Vagina (tissue), 2 donors: ENCODE data around the gene MED16. TPM values are rescaled to one million over a fixed set of nuclear protein-coding genes. Genes with fewer than 3 reads are reported as not detected.

Source experiments
- DNase-seq, 2 donors: peaks; one replicate each; pipeline ENCODE4 v3.0.0-alpha.2; 2017; ENCODE audit errors: extremely low spot score in 2 of 2
- H3K27ac ChIP-seq: fragments of 200-600 bp; sonication (generic); one replicate; pipeline ENCODE4 v1.5.1; 2019
- H3K27me3 ChIP-seq: fragments of 200-600 bp; sonication (generic); one replicate; pipeline ENCODE4 v1.5.1; 2019
- H3K36me3 ChIP-seq, 2 donors: fragments of 200-600 bp; sonication (generic); one replicate each; pipeline ENCODE4 v1.5.1; 2017 to 2019
- H3K4me1 ChIP-seq: fragments of 200-600 bp; sonication (generic); one replicate; pipeline ENCODE4 v1.5.1; 2019
- H3K4me3 ChIP-seq, 2 donors: fragments of 200-600 bp; sonication (generic); 1 replicate in 1 of 2; 2 replicates in 1 of 2; pipeline ENCODE4 v1.5.1; 2016 to 2019
- H3K9me3 ChIP-seq: fragments of 200-600 bp; sonication (generic); one replicate; pipeline ENCODE4 v1.5.1; 2019
- POLR2A ChIP-seq, 2 donors: fragments of 450-650 bp; IDR thresholded peaks; one replicate each; pipeline ENCODE4 v1.6.1; 2017; ENCODE audit warnings: antibody characterized with exemption in 2 of 2, mild to moderate bottlenecking in 2 of 2, moderate library complexity in 2 of 2
- POLR2AphosphoS5 ChIP-seq, 2 donors: sonication (generic); formaldehyde crosslinking; IDR thresholded peaks; one replicate each; pipeline ENCODE4 v1.9.0; 2017; ENCODE audit warnings: antibody characterized with exemption in 2 of 2, mild to moderate bottlenecking in 2 of 2, low read depth in 1 of 2; ENCODE audit not compliant: insufficient read depth in 1 of 2
- intact Hi-C: fragments of 100-400 bp; cut with DNase I; formaldehyde crosslinking; loops from one replicate; pipeline ENCODE4 v1.15.1; 2023
- total RNA-seq: library from RNA; depleted of rRNA; stranded (reverse); fragments of >200 nt; gene quantifications from one replicate; pipeline ENCODE4 v1.2.3, GENCODE V29; 2016
- TF ChIP-seq, protein P1 (sequence below), 3 experiments: fragments of 450-650 bp in 2 of 3; fragments of 200-600 bp in 1 of 3; sonication (generic) in 1 of 3; IDR thresholded peaks; one replicate each; pipeline ENCODE4 v1.5.1; 2017 to 2019; ENCODE audit warnings: antibody characterized with exemption in 3 of 3, mild to moderate bottlenecking in 2 of 3, moderate library complexity in 2 of 3

Gene MED16
- total RNA-seq, 1 donor from 2014 or later = 46.9 TPM

DNA sequence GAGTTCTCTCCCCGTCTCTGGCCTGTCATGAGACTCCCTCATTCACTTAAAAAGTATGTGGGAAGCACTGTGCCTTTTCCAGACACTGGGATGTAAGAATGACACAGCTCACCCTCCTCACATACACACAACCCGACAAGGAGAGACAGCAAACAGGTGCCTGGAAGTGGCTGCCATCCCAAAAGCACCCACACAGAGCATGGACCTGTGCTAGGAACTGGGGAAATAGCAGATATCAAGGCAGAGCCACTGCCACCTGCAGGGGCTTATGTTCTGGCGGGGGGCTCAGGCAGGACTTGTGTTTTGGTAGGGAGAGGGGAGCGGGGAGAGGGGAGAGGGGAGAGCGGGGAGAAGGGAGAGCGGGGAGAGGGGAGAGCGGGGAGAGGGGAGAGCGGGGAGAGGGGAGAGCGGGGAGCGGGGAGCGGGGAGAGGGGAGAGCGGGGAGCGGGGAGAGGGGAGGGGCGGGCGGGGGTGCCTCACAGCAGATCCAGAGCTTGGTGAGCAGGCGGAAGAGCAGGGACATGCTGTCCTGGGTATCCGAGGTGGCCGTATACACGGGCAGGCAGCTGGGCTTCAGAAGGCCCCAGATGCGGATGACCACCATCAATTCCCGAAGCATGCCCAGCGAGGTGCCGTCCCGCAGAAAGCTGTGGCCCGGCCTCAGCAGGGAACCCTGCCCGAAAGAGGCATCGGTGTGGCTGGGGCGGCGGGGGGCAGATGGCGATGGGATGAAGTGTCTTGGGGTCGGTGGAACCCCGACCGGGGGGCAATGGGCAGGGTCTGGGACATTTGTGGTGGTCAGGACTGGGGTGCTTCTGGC is 21.3 kb downstream of the MED16 start:
- Histone ChIP-seq H3K36me3 (peaks cover 0 to 35% of the 10 kb centered on the region in 2 donors), H3K27me3 (no peaks in the 10 kb centered on the region), H3K4me3 (no peak overlapping the region), H3K9me3 (no peaks in the 10 kb centered on the region), H3K27ac (peak overlapping the region; percentile 87), H3K4me1 (peaks cover 46% of the 10 kb centered on the region)
- no peak for DNase-seq
- TF ChIP-seq POLR2A (IDR thresholded peaks at IDR 0.05) (no peak), POLR2AphosphoS5 (IDR thresholded peaks at IDR 0.05; ENCODE audit: insufficient read depth in 1 of 2, low read depth in 1 of 2) (no peak)
- TF ChIP-seq, protein P1, sequence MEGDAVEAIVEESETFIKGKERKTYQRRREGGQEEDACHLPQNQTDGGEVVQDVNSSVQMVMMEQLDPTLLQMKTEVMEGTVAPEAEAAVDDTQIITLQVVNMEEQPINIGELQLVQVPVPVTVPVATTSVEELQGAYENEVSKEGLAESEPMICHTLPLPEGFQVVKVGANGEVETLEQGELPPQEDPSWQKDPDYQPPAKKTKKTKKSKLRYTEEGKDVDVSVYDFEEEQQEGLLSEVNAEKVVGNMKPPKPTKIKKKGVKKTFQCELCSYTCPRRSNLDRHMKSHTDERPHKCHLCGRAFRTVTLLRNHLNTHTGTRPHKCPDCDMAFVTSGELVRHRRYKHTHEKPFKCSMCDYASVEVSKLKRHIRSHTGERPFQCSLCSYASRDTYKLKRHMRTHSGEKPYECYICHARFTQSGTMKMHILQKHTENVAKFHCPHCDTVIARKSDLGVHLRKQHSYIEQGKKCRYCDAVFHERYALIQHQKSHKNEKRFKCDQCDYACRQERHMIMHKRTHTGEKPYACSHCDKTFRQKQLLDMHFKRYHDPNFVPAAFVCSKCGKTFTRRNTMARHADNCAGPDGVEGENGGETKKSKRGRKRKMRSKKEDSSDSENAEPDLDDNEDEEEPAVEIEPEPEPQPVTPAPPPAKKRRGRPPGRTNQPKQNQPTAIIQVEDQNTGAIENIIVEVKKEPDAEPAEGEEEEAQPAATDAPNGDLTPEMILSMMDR (IDR thresholded peaks at IDR 0.05) = no peak
- intact Hi-C loops = no loop called here

DNA sequence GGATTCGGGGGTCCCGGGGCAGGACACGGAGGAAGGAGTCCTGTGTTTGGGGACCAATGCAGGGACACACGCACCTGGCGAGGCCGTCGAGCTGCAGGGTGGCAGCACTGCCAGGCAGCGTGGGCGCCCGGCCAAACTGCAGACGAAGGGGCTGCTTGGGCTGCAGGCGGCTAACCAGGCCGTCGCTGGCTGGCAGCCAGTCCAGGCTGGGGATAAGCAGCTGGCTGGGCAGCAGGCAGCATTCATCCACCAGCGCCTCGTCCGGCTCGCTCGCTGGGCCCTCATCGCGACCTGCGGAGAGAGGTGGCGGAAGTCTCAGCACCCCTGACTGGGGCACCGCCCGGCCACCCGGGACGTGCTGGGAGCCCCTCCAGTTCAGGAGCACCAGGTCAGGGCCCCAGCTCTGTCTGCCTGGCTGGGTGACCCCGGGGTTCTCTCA is 22.0 kb downstream of the MED16 start:
- Histone ChIP-seq H3K9me3 (no peaks in the 10 kb centered on the region), H3K27ac (peak overlapping the region; percentile 87), H3K4me3 (no peak overlapping the region), H3K36me3 (peaks cover 0 to 32% of the 10 kb centered on the region in 2 donors), H3K4me1 (peaks cover 46% of the 10 kb centered on the region), H3K27me3 (no peaks in the 10 kb centered on the region)
- intact Hi-C loops = no loop called here
- DNase-seq = no peak
- no peak for TF ChIP-seq POLR2A (IDR thresholded peaks at IDR 0.05)
- TF ChIP-seq, protein P1 (IDR thresholded peaks at IDR 0.05) = no peak
- peak in 1 of 2 donors; percentile 44 for TF ChIP-seq POLR2AphosphoS5 (IDR thresholded peaks at IDR 0.05; ENCODE audit: insufficient read depth in 1 of 2, low read depth in 1 of 2)

DNA sequence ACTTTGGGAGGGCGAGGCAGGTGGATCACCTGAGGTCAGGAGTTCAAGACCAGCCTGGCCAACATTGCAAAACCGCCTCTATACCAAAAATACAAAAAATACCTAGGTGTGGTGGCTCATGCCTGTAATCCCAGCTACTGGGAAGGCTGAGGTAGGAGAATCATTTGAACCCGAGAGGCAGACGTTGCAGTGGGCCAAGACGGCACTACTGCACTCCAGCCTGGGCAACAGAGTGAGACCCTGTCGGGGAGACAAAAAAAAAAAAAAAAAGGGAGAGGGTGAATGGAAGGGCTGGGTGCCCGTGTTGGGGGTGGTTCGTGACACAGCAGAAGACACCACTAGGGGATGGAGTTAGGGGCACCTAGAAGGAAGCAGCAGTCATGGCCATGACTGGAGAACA is 22.7 kb downstream of the MED16 start:
- Histone ChIP-seq H3K36me3 (peaks cover 0 to 26% of the 10 kb centered on the region in 2 donors), H3K4me1 (peaks cover 46% of the 10 kb centered on the region), H3K9me3 (no peaks in the 10 kb centered on the region), H3K4me3 (no peak overlapping the region), H3K27me3 (no peaks in the 10 kb centered on the region), H3K27ac (peak overlapping the region; percentile 87)
- TF ChIP-seq, protein P1 (IDR thresholded peaks at IDR 0.05) = no peak
- TF ChIP-seq POLR2AphosphoS5 (IDR thresholded peaks at IDR 0.05; ENCODE audit: insufficient read depth in 1 of 2, low read depth in 1 of 2) = no peak
- TF ChIP-seq POLR2A (IDR thresholded peaks at IDR 0.05) = no peak
- intact Hi-C loops = no loop called here
- DNase-seq = no peak

DNA sequence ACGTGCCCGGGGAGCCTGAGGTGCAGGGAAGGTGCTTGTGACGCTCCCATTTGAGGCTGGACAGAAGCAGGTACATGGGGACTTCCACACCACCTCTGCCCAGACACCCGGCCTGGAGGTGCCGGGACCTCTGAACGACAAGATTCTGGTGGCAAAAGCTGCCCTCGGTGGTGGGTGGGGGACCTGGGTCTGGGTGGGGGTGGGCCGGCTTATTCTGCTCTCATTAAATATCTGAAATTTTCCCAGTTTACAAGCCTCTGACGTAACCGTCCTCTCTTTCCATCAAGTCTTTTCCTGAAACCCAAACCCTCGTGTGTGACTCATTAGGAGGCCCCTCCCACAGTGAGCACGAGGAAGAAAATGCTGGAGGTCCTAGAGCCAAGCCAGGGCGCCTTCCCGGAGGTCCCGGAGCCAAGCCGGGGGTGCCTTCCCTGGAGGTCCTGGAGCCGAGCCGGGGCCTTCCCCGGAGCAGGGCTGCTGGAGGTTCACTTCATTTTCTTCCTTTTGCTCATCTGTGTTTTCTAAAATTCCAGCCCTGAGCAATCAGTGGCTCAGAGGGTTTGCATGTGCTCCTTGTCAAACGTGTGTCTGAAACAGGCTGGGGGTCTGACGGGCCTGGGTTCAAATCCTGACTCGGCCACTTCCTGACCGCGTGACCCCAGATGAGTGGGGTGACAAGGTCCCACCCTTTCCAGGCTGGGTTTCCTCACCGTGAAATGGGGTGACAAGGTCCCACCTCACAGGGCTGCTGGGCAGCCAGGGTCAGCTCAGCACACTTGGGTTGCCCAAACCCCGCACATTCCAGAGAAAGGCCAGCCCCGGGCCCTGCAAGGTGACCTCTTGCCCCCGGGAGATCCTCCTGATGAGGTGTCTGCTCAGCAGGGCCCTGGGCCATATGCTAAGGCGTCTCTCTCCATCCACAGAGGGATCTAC is 23.5 kb downstream of the MED16 start:
- Histone ChIP-seq H3K36me3 (peaks cover 0 to 22% of the 10 kb centered on the region in 2 donors), H3K27me3 (no peaks in the 10 kb centered on the region), H3K4me1 (peaks cover 46% of the 10 kb centered on the region), H3K9me3 (no peaks in the 10 kb centered on the region), H3K4me3 (no peak overlapping the region), H3K27ac (peak overlapping the region; percentile 87)
- intact Hi-C loops = loop anchor here (10.0 kb wide), 1 partner anchor 95 kb away; no protein-coding TSS in a partner anchor
- TF ChIP-seq POLR2A (IDR thresholded peaks at IDR 0.05) = no peak
- TF ChIP-seq POLR2AphosphoS5 (IDR thresholded peaks at IDR 0.05; ENCODE audit: insufficient read depth in 1 of 2, low read depth in 1 of 2) = peak; percentile 72 to 81
- peak in 1 of 2 donors; percentile 97 for DNase-seq
